ENCODE results near the gene FGD2.
A peak's percentile ranks its signal among the peaks of the same experiment; 100 is the strongest.

The FGD2 gene

GRCh38 chr6:36999751-37000125 lies 5.7 kb upstream of the FGD2 start:
- Histone ChIP-seq H3K27me3 (ENCODE audit: insufficient read depth, low read length) (peaks cover 5% of the 10 kb centered on the region; the same call in 1 of the 2 replicates), H3K4me3 (ENCODE audit: low read depth, low read length, poor library complexity, severe bottlenecking) (no peak overlapping the region), H3K4me2 (ENCODE audit: low read length) (no peak overlapping the region), H3K27ac (ENCODE audit: low read depth, low read length, poor library complexity, severe bottlenecking) (no peak overlapping the region), H3K4me1 (ENCODE audit: insufficient read depth, low read length, severe bottlenecking) (peaks cover 9% of the 10 kb centered on the region), H4K20me1 (ENCODE audit: insufficient read depth, low read length) (no peaks in the 10 kb centered on the region), H3K79me2 (ENCODE audit: insufficient read depth, low read length) (no peaks in the 10 kb centered on the region), H3F3A (ENCODE audit: insufficient read depth, low read length) (no peaks in the 10 kb centered on the region), H3K9me3 (ENCODE audit: low read length) (no peaks in the 10 kb centered on the region), H3K9me2 (ENCODE audit: low read depth, low read length) (no peaks in the 10 kb centered on the region), H3K36me3 (ENCODE audit: insufficient read depth, low read length) (no peaks in the 10 kb centered on the region), H3K9ac (ENCODE audit: low read length) (no peak overlapping the region), H2AFZ (ENCODE audit: low read length) (no peak overlapping the region)
- no peak for TF ChIP-seq CTCF (IDR thresholded peaks at IDR 0.05; ENCODE audit: low read length)
- no peak for TF ChIP-seq EZH2 (IDR thresholded peaks at IDR 0.05; ENCODE audit: borderline replicate concordance, low read length)

GRCh38 chr6:37004044-37004980 lies 1.1 kb upstream of the FGD2 start:
- Histone ChIP-seq H3F3A (ENCODE audit: insufficient read depth, low read length) (no peaks in the 10 kb centered on the region), H3K4me2 (ENCODE audit: low read length) (no peak overlapping the region), H3K9me2 (ENCODE audit: low read depth, low read length) (no peaks in the 10 kb centered on the region), H3K36me3 (ENCODE audit: insufficient read depth, low read length) (no peaks in the 10 kb centered on the region), H2AFZ (ENCODE audit: low read length) (no peak overlapping the region), H3K27ac (ENCODE audit: low read depth, low read length, poor library complexity, severe bottlenecking) (no peak overlapping the region), H3K4me3 (ENCODE audit: low read depth, low read length, poor library complexity, severe bottlenecking) (no peak overlapping the region), H4K20me1 (ENCODE audit: insufficient read depth, low read length) (no peaks in the 10 kb centered on the region), H3K4me1 (ENCODE audit: insufficient read depth, low read length, severe bottlenecking) (peaks cover 40% of the 10 kb centered on the region), H3K9ac (ENCODE audit: low read length) (no peak overlapping the region), H3K79me2 (ENCODE audit: insufficient read depth, low read length) (no peaks in the 10 kb centered on the region), H3K27me3 (ENCODE audit: insufficient read depth, low read length) (no peaks in the 10 kb centered on the region), H3K9me3 (ENCODE audit: low read length) (no peaks in the 10 kb centered on the region)
- TF ChIP-seq EZH2 (IDR thresholded peaks at IDR 0.05; ENCODE audit: borderline replicate concordance, low read length) (no peak), CTCF (IDR thresholded peaks at IDR 0.05; ENCODE audit: low read length) (no peak)

GRCh38 chr6:37005827-37006567 lies 542 bp downstream of the FGD2 start:
- H3K9me3 ChIP-seq (ENCODE audit: low read length) = no peaks in the 10 kb centered on the region
- no peak overlapping the region for H2AFZ ChIP-seq (ENCODE audit: low read length)
- peak overlapping the region; percentile 51 for H3K27ac ChIP-seq (ENCODE audit: low read depth, low read length, poor library complexity, severe bottlenecking)
- H3K4me2 ChIP-seq (ENCODE audit: low read length) = peak overlapping the region; percentile 85
- no peaks in the 10 kb centered on the region for H3K79me2 ChIP-seq (ENCODE audit: insufficient read depth, low read length)
- H3F3A ChIP-seq (ENCODE audit: insufficient read depth, low read length) = no peaks in the 10 kb centered on the region
- H3K9me2 ChIP-seq (ENCODE audit: low read depth, low read length) = no peaks in the 10 kb centered on the region
- H3K4me1 ChIP-seq (ENCODE audit: insufficient read depth, low read length, severe bottlenecking) = peaks cover 40% of the 10 kb centered on the region
- peak overlapping the region; percentile 68 for H3K4me3 ChIP-seq (ENCODE audit: low read depth, low read length, poor library complexity, severe bottlenecking)
- no peak for TF ChIP-seq CTCF (IDR thresholded peaks at IDR 0.05; ENCODE audit: low read length)
- no peak for TF ChIP-seq EZH2 (IDR thresholded peaks at IDR 0.05; ENCODE audit: borderline replicate concordance, low read length)
- H3K27me3 ChIP-seq (ENCODE audit: insufficient read depth, low read length) = no peaks in the 10 kb centered on the region
- no peaks in the 10 kb centered on the region for H3K36me3 ChIP-seq (ENCODE audit: insufficient read depth, low read length)
- H3K9ac ChIP-seq (ENCODE audit: low read length) = peak overlapping the region; percentile 67
- H4K20me1 ChIP-seq (ENCODE audit: insufficient read depth, low read length) = no peaks in the 10 kb centered on the region

All from OCI-LY1 (cell line).